SK-N-MC (cell line): ENCODE measurements around the gene FAM111A.

Experiments
- DNase-seq: peaks from one replicate; pipeline ENCODE4 v3.0.0-alpha.2; 2011; ENCODE audit warnings: low read depth, low spot score
- H3K27ac ChIP-seq: fragments of 200-600 bp; sonication (generic); 2 replicates; pipeline ENCODE4 v1.5.1; 2016; ENCODE audit warnings: mixed run types
- H3K36me3 ChIP-seq: fragments of 200-600 bp; sonication (generic); 2 replicates; pipeline ENCODE4 v1.6.1; 2017; ENCODE audit warnings: antibody characterized with exemption, low read length, mixed read lengths; ENCODE audit not compliant: insufficient read depth
- H3K4me3 ChIP-seq: fragments of 200-600 bp; sonication (generic); 2 replicates; pipeline ENCODE4 v1.5.1; 2016
- H3K9ac ChIP-seq: fragments of 200-600 bp; sonication (generic); 2 replicates; pipeline ENCODE4 v1.8.0; 2017; ENCODE audit warnings: mixed run types, mixed read lengths; ENCODE audit not compliant: insufficient read length
- H3K9me3 ChIP-seq: fragments of 200-600 bp; sonication (generic); 2 replicates; pipeline ENCODE4 v1.6.1; 2017; ENCODE audit warnings: low read depth, mild to moderate bottlenecking, antibody characterized with exemption, low read length, moderate library complexity, mixed read lengths
- EZH2 ChIP-seq: fragments of 200-600 bp; sonication (generic); IDR thresholded peaks from one replicate; pipeline ENCODE4 v1.6.1; 2017; ENCODE audit warnings: antibody characterized with exemption
- FOXP2 ChIP-seq: optimal IDR thresholded peaks from 2 replicates; pipeline ENCODE3; 2011; ENCODE audit warnings: mild to moderate bottlenecking, moderate library complexity; ENCODE audit not compliant: insufficient read depth; ENCODE audit errors: extremely low read length, control extremely low read depth
- POLR2AphosphoS5 ChIP-seq: IDR thresholded peaks from 2 replicates; pipeline ENCODE4 v1.6.1; 2012; ENCODE audit warnings: mild to moderate bottlenecking, low read depth, low read length, borderline replicate concordance

The FAM111A gene

DNA sequence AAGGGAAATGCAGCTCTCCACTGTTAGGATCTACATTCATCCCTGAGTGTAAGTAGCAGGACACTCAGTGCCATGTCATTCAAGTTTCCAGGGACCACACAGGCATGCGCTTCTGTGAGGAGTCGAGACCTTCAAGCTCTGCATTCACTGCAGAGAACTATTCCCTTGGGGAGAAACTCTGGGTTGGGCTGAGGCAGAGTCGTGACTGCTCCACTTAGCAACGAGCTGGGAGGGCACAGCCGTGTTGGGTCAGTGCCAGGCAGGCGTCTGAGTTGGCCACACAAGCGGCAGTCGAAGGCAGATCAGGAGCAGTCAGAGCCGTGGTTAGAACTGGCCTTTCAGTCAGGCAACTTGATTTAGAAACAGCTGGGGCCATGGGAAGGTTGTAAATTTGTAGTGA, 55.3 kb downstream of the FAM111A start:
- peak; percentile 32 for DNase-seq

DNA sequence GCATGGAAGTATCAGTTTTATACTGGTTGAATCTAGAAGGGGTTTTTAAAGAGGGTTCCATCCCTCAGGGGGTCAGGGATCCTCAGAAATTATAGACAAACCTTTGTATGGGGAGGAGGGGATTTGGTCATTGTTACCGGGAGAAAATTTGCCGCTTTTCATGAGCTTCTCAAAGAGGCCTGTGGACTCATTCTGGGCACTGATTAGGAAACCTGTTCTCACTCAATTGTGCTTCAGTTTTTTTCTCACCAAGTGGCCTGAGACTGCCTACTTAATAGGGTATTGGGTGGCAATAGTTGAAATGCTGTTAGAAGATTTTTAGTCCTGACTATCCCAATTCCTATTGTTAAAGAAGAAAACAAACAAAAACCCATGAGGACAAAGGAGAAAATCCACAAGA, 56.1 kb downstream of the FAM111A start:
- DNase-seq: no peak
- H3K9ac ChIP-seq: no peak overlapping the region
- H3K27ac ChIP-seq: no peak overlapping the region
- TF ChIP-seq EZH2 (no peak), FOXP2 (no peak), POLR2AphosphoS5 (no peak)
- H3K9me3 ChIP-seq: no peaks in the 10 kb centered on the region
- H3K36me3 ChIP-seq: no peaks in the 10 kb centered on the region
- H3K4me3 ChIP-seq: no peak overlapping the region

More for the DNA sequence above, 55.3 kb downstream of the FAM111A start:
- Histone ChIP-seq H3K36me3 (no peaks in the 10 kb centered on the region), H3K27ac (no peak overlapping the region), H3K9ac (no peak overlapping the region), H3K4me3 (peak overlapping the region; percentile 39; the same call in 1 of the 2 replicates), H3K9me3 (no peaks in the 10 kb centered on the region)
- no peak for TF ChIP-seq POLR2AphosphoS5
- TF ChIP-seq FOXP2: no peak
- TF ChIP-seq EZH2: no peak

- DNase-seq: no peak
- Histone ChIP-seq H3K9ac (no peak overlapping the region), H3K9me3 (no peaks in the 10 kb centered on the region), H3K27ac (no peak overlapping the region), H3K4me3 (no peak overlapping the region), H3K36me3 (no peaks in the 10 kb centered on the region)
- TF ChIP-seq FOXP2: no peak
These were observed 57.1 kb downstream of the FAM111A start for GRCh38 chr11:59199546-59200422.

DNA sequence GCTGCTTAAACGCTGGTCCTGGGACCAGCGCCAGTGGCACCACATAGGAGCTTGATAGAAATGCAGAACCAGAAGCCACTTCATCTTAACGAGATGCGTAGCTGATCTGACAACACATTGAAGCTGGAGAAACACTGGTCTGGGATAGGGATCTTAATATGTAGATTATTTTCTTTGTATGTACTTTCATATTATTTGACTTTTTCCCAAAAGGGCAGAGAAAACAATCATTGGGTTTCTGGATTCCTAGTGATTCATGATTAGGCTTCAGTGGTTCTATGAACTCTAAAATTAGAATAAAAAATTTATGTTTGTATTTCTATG, 57.7 kb downstream of the FAM111A start:
- Histone ChIP-seq H3K9ac (no peak overlapping the region), H3K27ac (no peak overlapping the region), H3K4me3 (no peak overlapping the region), H3K36me3 (no peaks in the 10 kb centered on the region), H3K9me3 (no peaks in the 10 kb centered on the region)
- no peak for TF ChIP-seq FOXP2
- TF ChIP-seq POLR2AphosphoS5: no peak
- no peak for TF ChIP-seq EZH2
- DNase-seq: no peak

GRCh38 chr11:59201353-59201752, 58.7 kb downstream of the FAM111A start:
- H3K27ac ChIP-seq: no peak overlapping the region
- no peaks in the 10 kb centered on the region for H3K36me3 ChIP-seq

More at GRCh38 chr11:59201353-59201752, 58.7 kb downstream of the FAM111A start:
- Histone ChIP-seq H3K4me3 (no peak overlapping the region), H3K9ac (no peak overlapping the region), H3K9me3 (no peaks in the 10 kb centered on the region)
- DNase-seq: no peak
- TF ChIP-seq FOXP2 (no peak), EZH2 (no peak), POLR2AphosphoS5 (no peak)
